EH (cell line): ENCODE data around the gene TBC1D16.

ENCODE experiments used
- DNase-seq: peaks from one replicate; pipeline ENCODE4 v3.0.0-alpha.2; 2015; ENCODE audit warnings: low read depth

TBC1D16 gene

GRCh38 chr17:79925242-79925957 lies 110.3 kb downstream of the TBC1D16 start:
- peak; percentile 59 for DNase-seq

- no peak for DNase-seq
Measured at GRCh38 chr17:79924639-79924976, 111.1 kb downstream of the TBC1D16 start.

GRCh38 chr17:79923974-79924638 lies 111.6 kb downstream of the TBC1D16 start:
- peak; percentile 32 for DNase-seq

- no peak for DNase-seq
Measured at GRCh38 chr17:79922798-79923197, 112.9 kb downstream of the TBC1D16 start.

- no peak for DNase-seq
Measured at GRCh38 chr17:79922116-79922601, 113.5 kb downstream of the TBC1D16 start.

- DNase-seq = no peak
Measured at GRCh38 chr17:79921411-79922115, 114.1 kb downstream of the TBC1D16 start.

GRCh38 chr17:79920751-79921410 lies 114.8 kb downstream of the TBC1D16 start:
- no peak for DNase-seq

GRCh38 chr17:79919862-79920720 lies 115.6 kb downstream of the TBC1D16 start:
- DNase-seq = no peak

GRCh38 chr17:79919164-79919585 lies 116.5 kb downstream of the TBC1D16 start:
- DNase-seq = no peak

- no peak for DNase-seq
Measured at GRCh38 chr17:79918581-79919163, 117.0 kb downstream of the TBC1D16 start.

- no peak for DNase-seq
Measured at GRCh38 chr17:79917902-79918484, 117.7 kb downstream of the TBC1D16 start.

GRCh38 chr17:79916991-79917901 lies 118.4 kb downstream of the TBC1D16 start:
- no peak for DNase-seq

GRCh38 chr17:79916506-79916905 lies 119.2 kb downstream of the TBC1D16 start:
- no peak for DNase-seq

- DNase-seq = peak; percentile 35
Measured at GRCh38 chr17:79915850-79916430, 119.7 kb downstream of the TBC1D16 start.

- no peak for DNase-seq
Measured at GRCh38 chr17:79914813-79915740, 120.6 kb downstream of the TBC1D16 start.

- no peak for DNase-seq
Measured at GRCh38 chr17:79913896-79914812, 121.5 kb downstream of the TBC1D16 start.

- DNase-seq = no peak
Measured at GRCh38 chr17:79913451-79913850, 122.2 kb downstream of the TBC1D16 start.
